T47D (cell line): ENCODE measurements around the gene FKBP14.

Source experiments
- DNase-seq, 2 experiments: peaks; one replicate each; pipeline versions ENCODE4 v3.0.0 to v3.0.0-alpha.2; 2011 to 2012; ENCODE audit warnings: low read depth in 1 of 2, low spot score in 1 of 2
- JUND ChIP-seq: IDR thresholded peaks from 2 replicates; pipeline ENCODE4 v1.6.1; 2012; ENCODE audit warnings: low read depth
- in situ Hi-C: cut with HindIII; loops from 2 replicates; pipeline ENCODE4 v1.10.0; 2016; ENCODE audit warnings: low sequenced_read_pairs, low pct_unique_long_range_greater_than_20kb

The FKBP14 gene

GRCh38 chr7:30049173-30049572, 22.7 kb upstream of the FKBP14 start:
- in situ Hi-C loops = no loop called here
- no peak for TF ChIP-seq JUND
- no peak for DNase-seq

DNA sequence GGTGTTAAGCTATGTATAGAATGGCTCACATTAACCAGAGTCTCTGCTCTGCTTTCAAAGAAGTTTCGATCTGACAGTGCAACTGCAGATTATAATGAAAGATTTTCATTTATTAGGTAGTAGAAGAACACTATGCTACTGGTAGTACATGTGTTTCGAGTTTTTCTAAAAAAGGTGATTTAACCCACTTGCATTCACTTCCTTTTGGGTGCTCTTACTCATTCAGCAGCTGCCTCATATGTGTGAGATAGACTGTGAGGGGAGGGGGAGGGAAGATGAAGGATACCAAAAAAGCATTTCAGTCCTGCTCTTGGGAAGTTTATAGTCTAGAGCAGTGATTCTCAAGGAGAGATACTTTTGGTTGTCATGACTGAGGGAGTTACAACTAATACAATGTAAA, 22.1 kb upstream of the FKBP14 start:
- in situ Hi-C loops = no loop called here
- DNase-seq = no peak
- TF ChIP-seq JUND = no peak

DNA sequence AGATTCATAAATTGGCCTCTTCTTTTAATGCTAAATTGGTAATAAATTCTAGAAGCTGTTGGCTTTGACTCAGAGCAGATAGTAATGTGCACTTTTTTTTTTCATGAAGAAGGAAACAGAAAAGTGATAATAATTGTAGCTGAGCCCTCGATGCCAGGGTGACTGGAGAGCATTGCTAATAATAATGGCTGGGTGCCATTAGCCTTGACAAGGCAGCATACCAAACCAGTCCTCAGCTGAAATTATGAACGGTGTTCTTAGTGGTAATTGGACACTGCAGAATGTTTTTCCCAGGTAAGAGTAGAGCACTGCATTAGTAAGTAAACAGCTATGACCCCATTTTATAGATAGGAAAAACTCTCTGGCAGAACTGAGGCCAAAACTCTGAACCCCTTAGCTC, 20.6 kb upstream of the FKBP14 start:
- TF ChIP-seq JUND = no peak
- in situ Hi-C loops = no loop called here

GRCh38 chr7:30046127-30046770, 19.7 kb upstream of the FKBP14 start:
- in situ Hi-C loops = no loop called here
- no peak for DNase-seq
- no peak for TF ChIP-seq JUND

More for the DNA sequence above, 20.6 kb upstream of the FKBP14 start:
- no peak for DNase-seq

DNA sequence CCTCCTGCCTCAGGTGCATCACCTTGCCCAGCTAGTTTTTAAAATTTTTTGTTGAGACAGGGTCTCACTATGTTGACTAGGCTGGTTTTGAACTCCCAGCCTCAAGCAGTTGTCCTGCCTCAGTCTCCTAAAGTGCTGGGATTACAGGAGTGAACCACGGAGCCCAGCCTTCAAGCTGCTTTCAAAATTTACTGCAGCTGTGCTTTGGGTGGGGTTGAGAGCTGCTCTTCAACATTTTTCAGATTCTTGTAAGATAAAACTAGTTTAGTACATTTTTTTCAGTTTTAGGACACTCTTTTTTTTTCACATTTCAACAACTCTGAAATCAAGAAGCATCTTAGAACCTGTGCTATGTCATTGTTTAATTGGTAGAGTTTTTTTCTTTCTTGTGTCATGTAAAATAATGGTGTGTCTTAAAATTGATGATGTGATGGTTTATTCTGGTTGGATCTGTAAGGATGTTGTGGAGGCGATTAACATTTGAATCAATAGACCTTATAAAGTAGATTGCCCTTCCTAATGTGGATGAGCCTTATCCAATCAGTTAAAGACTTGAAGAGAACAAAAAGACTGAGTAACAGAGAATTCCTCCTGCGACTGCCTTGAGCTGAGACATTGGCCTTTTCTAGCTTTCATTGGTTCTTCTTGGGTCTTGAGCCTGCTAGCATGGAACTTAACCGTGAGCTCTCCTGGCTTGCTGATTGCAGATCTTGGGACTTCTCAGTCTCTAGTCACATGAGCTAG, 15.2 kb upstream of the FKBP14 start:
- in situ Hi-C loops = no loop called here
- TF ChIP-seq JUND = no peak
- DNase-seq = no peak

DNA sequence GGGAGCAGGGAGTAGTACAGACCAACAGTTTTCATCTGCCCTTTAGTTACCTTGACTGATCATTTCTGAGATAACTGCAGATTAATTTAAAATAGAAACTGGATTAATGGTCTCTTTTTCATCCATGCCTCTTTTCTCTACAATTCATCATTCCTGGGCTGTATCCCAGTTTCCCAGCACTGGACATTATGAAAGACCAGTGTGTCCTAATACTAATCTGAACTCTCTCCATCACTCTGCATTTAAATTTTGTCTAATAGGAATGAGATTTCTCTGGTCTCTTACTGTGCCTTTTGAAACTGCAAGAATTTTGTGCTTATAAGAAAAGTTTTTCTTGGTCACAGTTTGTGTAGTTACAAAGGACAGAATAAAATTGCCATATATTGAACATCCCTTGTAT, 14.4 kb upstream of the FKBP14 start:
- TF ChIP-seq JUND = no peak
- in situ Hi-C loops = no loop called here
- no peak for DNase-seq

GRCh38 chr7:30038196-30038980, 11.9 kb upstream of the FKBP14 start:
- no peak for TF ChIP-seq JUND
- in situ Hi-C loops = no loop called here
- DNase-seq = no peak

- TF ChIP-seq JUND = no peak
- in situ Hi-C loops = no loop called here
- DNase-seq = no peak
Observed at GRCh38 chr7:30036220-30036619, 9.7 kb upstream of the FKBP14 start.

GRCh38 chr7:30034501-30034900, 8.0 kb upstream of the FKBP14 start:
- no peak for TF ChIP-seq JUND
- no peak for DNase-seq
- in situ Hi-C loops = no loop called here

DNA sequence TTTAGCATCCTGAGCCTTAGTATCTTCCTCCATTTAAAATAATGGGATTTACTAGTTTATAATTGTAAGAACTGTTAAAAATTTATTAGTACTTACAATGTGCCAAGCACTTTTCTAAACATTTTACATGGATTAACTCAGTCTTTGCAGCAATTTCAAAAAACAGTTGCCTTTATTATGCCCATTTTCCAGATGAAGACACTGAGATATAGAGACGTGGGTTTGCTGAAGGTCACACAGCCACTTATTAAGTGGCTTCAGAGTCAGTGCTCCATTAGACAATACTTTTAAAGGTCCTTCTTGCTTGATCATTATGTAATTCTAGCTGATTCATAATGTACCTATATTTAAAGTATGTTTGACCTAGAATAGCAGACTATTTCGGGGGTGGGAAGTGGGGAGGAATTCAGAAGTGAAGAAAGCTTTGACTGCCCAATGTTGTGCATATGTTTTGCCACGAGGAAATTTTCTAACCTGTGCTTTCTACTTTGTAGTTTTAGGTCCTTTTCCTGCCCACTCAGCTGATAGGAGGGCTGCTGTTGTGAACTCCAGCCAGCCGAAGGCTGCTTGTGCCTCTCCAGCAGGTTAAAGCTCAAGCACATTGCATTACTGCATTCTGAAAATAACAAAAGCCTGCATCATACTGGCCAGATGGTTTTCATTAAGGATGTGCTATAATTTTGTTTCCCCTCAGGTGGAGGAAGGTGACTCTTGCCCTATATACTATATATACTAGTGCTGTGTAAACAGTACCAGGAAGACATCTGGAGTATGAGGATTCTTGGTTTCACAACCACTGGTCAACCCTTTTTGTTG, 6.0 kb upstream of the FKBP14 start:
- in situ Hi-C loops = no loop called here
- no peak for DNase-seq
- TF ChIP-seq JUND = no peak

DNA sequence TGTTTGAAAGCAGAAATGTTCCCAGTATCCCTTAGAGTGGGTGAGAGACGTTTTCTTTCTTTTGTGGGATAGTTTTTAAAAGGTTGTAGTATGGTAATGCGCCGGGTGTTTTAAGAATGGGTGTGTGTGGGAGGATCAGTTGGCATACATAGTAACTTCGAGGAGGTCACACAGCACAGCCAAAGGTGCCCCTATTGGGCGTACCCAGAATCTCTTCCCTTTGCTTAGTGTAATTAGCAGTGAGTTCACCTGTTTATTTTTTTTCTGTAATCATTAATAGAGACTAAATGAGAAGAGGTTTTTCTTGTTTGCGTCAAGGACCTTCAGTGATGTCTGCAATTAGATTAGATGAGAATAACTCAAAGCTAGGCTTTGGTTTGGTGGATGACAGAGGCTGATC, 3.2 kb upstream of the FKBP14 start:
- TF ChIP-seq JUND = no peak
- in situ Hi-C loops = no loop called here
- no peak for DNase-seq
